Hepatocyte (in vitro differentiated cells): ENCODE results near the gene HSPA4L.

Experiments
- EZH2 ChIP-seq: fragments of 200-600 bp; sonication (generic); IDR thresholded peaks from 2 replicates; pipeline ENCODE4 v1.6.1; 2016; ENCODE audit warnings: antibody characterized with exemption, mild to moderate bottlenecking, borderline replicate concordance
- EZH2phosphoT487 ChIP-seq: fragments of 200-600 bp; sonication (generic); IDR thresholded peaks from one replicate; pipeline ENCODE4 v1.6.1; 2018; ENCODE audit warnings: antibody characterized with exemption, mild to moderate bottlenecking, low read depth, moderate library complexity; ENCODE audit not compliant: unreplicated experiment, severe bottlenecking
- TF ChIP-seq, protein P1 (sequence below): fragments of 200-600 bp; sonication (generic); IDR thresholded peaks from 2 replicates; pipeline ENCODE4 v1.5.1; 2016; ENCODE audit warnings: antibody characterized with exemption, mild to moderate bottlenecking; ENCODE audit not compliant: poor library complexity

DNA sequence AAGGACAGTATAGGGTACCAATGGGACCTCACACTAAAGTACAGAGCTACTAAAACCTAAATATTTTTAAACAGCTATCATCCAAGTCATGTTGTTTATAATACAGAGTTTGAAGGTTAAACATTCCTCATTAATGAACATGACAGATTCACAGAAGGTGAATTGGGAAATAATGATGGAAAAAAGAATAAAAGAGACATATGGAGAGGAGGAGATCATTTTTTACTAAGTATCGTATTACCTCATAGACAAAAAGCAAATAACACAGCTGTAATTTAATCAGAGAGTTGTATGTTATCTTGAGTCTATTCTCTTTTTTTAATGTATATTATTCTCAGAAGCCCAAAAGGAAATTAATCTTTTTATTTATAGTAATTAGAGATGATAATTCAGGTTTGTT is 106.4 kb downstream of the HSPA4L start:
- TF ChIP-seq, protein P1, sequence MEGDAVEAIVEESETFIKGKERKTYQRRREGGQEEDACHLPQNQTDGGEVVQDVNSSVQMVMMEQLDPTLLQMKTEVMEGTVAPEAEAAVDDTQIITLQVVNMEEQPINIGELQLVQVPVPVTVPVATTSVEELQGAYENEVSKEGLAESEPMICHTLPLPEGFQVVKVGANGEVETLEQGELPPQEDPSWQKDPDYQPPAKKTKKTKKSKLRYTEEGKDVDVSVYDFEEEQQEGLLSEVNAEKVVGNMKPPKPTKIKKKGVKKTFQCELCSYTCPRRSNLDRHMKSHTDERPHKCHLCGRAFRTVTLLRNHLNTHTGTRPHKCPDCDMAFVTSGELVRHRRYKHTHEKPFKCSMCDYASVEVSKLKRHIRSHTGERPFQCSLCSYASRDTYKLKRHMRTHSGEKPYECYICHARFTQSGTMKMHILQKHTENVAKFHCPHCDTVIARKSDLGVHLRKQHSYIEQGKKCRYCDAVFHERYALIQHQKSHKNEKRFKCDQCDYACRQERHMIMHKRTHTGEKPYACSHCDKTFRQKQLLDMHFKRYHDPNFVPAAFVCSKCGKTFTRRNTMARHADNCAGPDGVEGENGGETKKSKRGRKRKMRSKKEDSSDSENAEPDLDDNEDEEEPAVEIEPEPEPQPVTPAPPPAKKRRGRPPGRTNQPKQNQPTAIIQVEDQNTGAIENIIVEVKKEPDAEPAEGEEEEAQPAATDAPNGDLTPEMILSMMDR, result no peak
- TF ChIP-seq EZH2 (no peak), EZH2phosphoT487 (no peak)
